Measurements from ENCODE around the gene C3orf70.
A peak's percentile ranks its signal among the peaks of the same experiment; 100 is the strongest.

Gene C3orf70

GRCh38 chr3:185069037-185070030 lies 83.5 kb downstream of the C3orf70 start:
- H3K4me1 Mint-ChIP-seq, result peaks cover 32% of the 10 kb centered on the region
- no peak overlapping the region for H3K27ac Mint-ChIP-seq
- H3K9me3 Mint-ChIP-seq, result peaks cover 3% of the 10 kb centered on the region
- H3K4me3 Mint-ChIP-seq, result no peak overlapping the region
- peak; percentile 29 for TF ChIP-seq CTCF (IDR thresholded peaks at IDR 0.05)
- no peaks in the 10 kb centered on the region for H3K36me3 Mint-ChIP-seq (ENCODE audit: low read depth)
- DNase-seq, result peak; percentile 57
- H3K27me3 Mint-ChIP-seq (ENCODE audit: low read depth, poor library complexity), result no peaks in the 10 kb centered on the region

GRCh38 chr3:185067173-185067572 lies 85.7 kb downstream of the C3orf70 start:
- H3K36me3 Mint-ChIP-seq (ENCODE audit: low read depth), result no peaks in the 10 kb centered on the region
- H3K27ac Mint-ChIP-seq, result no peak overlapping the region

GRCh38 chr3:185066251-185066650 lies 86.6 kb downstream of the C3orf70 start:
- Mint-ChIP-seq H3K27me3 (ENCODE audit: low read depth, poor library complexity) (no peaks in the 10 kb centered on the region), H3K9me3 (peaks cover 9% of the 10 kb centered on the region), H3K4me3 (no peak overlapping the region), H3K27ac (no peak overlapping the region), H3K36me3 (ENCODE audit: low read depth) (peaks cover 6% of the 10 kb centered on the region), H3K4me1 (peaks cover 24% of the 10 kb centered on the region)
- no peak for TF ChIP-seq CTCF (IDR thresholded peaks at IDR 0.05)
- no peak for DNase-seq

More at GRCh38 chr3:185067173-185067572, 85.7 kb downstream of the C3orf70 start:
- Mint-ChIP-seq H3K4me1 (peaks cover 24% of the 10 kb centered on the region), H3K27me3 (ENCODE audit: low read depth, poor library complexity) (no peaks in the 10 kb centered on the region), H3K9me3 (peaks cover 3% of the 10 kb centered on the region), H3K4me3 (no peak overlapping the region)
- TF ChIP-seq CTCF (IDR thresholded peaks at IDR 0.05), result no peak
- DNase-seq, result no peak

- peaks cover 12% of the 10 kb centered on the region for H3K36me3 Mint-ChIP-seq (ENCODE audit: low read depth)
- no peaks in the 10 kb centered on the region for H3K27me3 Mint-ChIP-seq (ENCODE audit: low read depth, poor library complexity)
- TF ChIP-seq CTCF (IDR thresholded peaks at IDR 0.05), result no peak
- no peak for DNase-seq
- peaks cover 19% of the 10 kb centered on the region for H3K9me3 Mint-ChIP-seq
- no peak overlapping the region for H3K4me3 Mint-ChIP-seq
- H3K27ac Mint-ChIP-seq, result no peak overlapping the region
- peaks cover 13% of the 10 kb centered on the region for H3K4me1 Mint-ChIP-seq
Measured at GRCh38 chr3:185065059-185065458, 87.8 kb downstream of the C3orf70 start.

DNA sequence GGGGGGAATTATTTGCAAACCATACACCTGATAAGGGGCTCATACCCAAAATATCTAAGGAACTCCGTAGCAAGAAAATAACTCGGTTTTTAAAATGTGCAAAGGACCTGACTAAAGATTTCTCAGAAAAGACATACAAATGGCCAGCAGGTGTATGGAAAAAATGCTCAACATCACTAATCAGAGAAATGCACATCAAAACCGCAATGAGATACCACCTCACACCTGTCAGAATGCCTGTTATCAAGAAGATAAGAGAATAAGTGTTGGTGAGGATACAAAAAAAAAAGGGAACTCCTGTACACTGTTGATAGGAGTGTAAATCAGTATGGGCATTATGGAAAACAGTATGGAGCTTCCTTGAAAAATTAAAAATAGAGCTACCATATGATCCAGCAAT lies 89.4 kb downstream of the C3orf70 start:
- peaks cover 2% of the 10 kb centered on the region for H3K27me3 Mint-ChIP-seq (ENCODE audit: low read depth, poor library complexity)
- H3K9me3 Mint-ChIP-seq, result peaks cover 35% of the 10 kb centered on the region
- H3K36me3 Mint-ChIP-seq (ENCODE audit: low read depth), result peaks cover 23% of the 10 kb centered on the region
- TF ChIP-seq CTCF (IDR thresholded peaks at IDR 0.05), result no peak
- no peak overlapping the region for H3K27ac Mint-ChIP-seq
- no peak for DNase-seq
- peaks cover under 1% of the 10 kb centered on the region for H3K4me1 Mint-ChIP-seq
- no peak overlapping the region for H3K4me3 Mint-ChIP-seq
